Myocyte (in vitro differentiated cells): ENCODE results near the gene CRYBB1. TPM values are rescaled to one million over a fixed set of nuclear protein-coding genes. Genes with fewer than 3 reads are reported as not detected.

Experiments
- DNase-seq: peaks from one replicate; pipeline ENCODE4 v3.0.0-alpha.2; 2012; ENCODE audit warnings: low read depth
- total RNA-seq: library from RNA; depleted of rRNA; stranded (reverse); fragments of >200 nt; gene quantifications from 2 replicates; pipeline ENCODE4 v1.2.3, GENCODE V29; 2014

CRYBB1 gene
- total RNA-seq, 1 donor from 2014 or later, result not detected

- DNase-seq, result no peak
Observed at GRCh38 chr22:26581633-26582168, 36.1 kb downstream of the CRYBB1 start.

GRCh38 chr22:26581026-26581425 lies 36.8 kb downstream of the CRYBB1 start:
- DNase-seq, result no peak

GRCh38 chr22:26580240-26580962 lies 37.4 kb downstream of the CRYBB1 start:
- DNase-seq, result no peak

GRCh38 chr22:26579331-26579886 lies 38.4 kb downstream of the CRYBB1 start:
- no peak for DNase-seq

- no peak for DNase-seq
Observed at GRCh38 chr22:26577081-26577480, 40.7 kb downstream of the CRYBB1 start.

- DNase-seq, result peak; percentile 56
Observed at GRCh38 chr22:26576026-26576680, 41.7 kb downstream of the CRYBB1 start.

- no peak for DNase-seq
Observed at GRCh38 chr22:26574001-26574723, 43.7 kb downstream of the CRYBB1 start.

- DNase-seq, result no peak
Observed at GRCh38 chr22:26573026-26573662, 44.7 kb downstream of the CRYBB1 start.

- no peak for DNase-seq
Observed at GRCh38 chr22:26570864-26571525, 46.8 kb downstream of the CRYBB1 start.

- no peak for DNase-seq
Observed at GRCh38 chr22:26570115-26570514, 47.7 kb downstream of the CRYBB1 start.

GRCh38 chr22:26568207-26568706 lies 49.6 kb downstream of the CRYBB1 start:
- peak; percentile 35 for DNase-seq

GRCh38 chr22:26567610-26568009 lies 50.2 kb downstream of the CRYBB1 start:
- DNase-seq, result no peak

- DNase-seq, result no peak
Observed at GRCh38 chr22:26566994-26567393, 50.8 kb downstream of the CRYBB1 start.

- peak; percentile 36 for DNase-seq
Observed at GRCh38 chr22:26565889-26566288, 51.9 kb downstream of the CRYBB1 start.

- no peak for DNase-seq
Observed at GRCh38 chr22:26565181-26565580, 52.6 kb downstream of the CRYBB1 start.

GRCh38 chr22:26564672-26565071 lies 53.2 kb downstream of the CRYBB1 start:
- no peak for DNase-seq

- DNase-seq, result no peak
Observed at GRCh38 chr22:26564181-26564580, 53.6 kb downstream of the CRYBB1 start.

- no peak for DNase-seq
Observed at GRCh38 chr22:26563022-26563421, 54.8 kb downstream of the CRYBB1 start.

GRCh38 chr22:26561756-26562417 lies 55.9 kb downstream of the CRYBB1 start:
- DNase-seq, result no peak
